ENCODE measurements around the gene ITGAV. TPM values are rescaled to one million over a fixed set of nuclear protein-coding genes. Genes with fewer than 3 reads are reported as not detected.

The ITGAV gene
- total and polyA plus RNA-seq, 2 of the 4 experiments (the other 2 are of a cell fraction) = 45.8 to 181 TPM

DNA sequence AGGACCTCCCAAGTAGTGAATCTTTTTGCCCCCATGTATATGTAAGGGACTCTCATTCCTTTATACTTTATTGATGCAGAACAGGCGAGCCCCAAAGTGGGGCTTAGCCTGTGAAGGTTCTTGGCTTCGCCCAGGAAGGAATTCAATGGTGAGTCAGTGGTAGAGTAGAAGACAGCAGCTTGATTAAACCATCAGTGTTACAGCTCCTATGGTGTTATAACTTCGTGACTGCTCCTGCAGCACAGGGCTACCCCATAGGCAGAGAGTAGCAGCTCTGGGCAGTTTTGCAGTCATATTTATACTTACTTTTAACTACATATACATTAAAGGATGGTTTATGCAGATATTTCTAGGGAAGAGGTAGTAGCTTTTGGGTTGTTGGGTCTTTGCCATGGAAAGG, 115.0 kb downstream of the ITGAV start:
- no peaks in the 10 kb centered on the region for H4K20me1 ChIP-seq (ENCODE audit: insufficient read depth, low read length)
- no CpG with 5 or more reads among the region's 3 CpGs for WGBS, 2 experiments (ENCODE audit: extremely low coverage in 2 of 2, insufficient read length in 1 of 2)
- no peak overlapping the region for H4K91ac ChIP-seq (ENCODE audit: insufficient read depth, low read depth, low read length)
- no peak overlapping the region for H3K56ac ChIP-seq (ENCODE audit: extremely low read depth, insufficient read depth, low read length)
- no TSS peak for BruUV-seq (replicated peaks)
- no peaks in the 10 kb centered on the region; the same call in 1 of the 2 replicates for H3K9me1 ChIP-seq (ENCODE audit: insufficient read depth, low read length)
- H2BK15ac ChIP-seq (ENCODE audit: low read depth, low read length) = no peak overlapping the region
- no peak overlapping the region for H3K4me2 ChIP-seq (ENCODE audit: low read depth, low read length)
- no peak overlapping the region for H3K4me3 ChIP-seq (ENCODE audit: insufficient read depth, low read depth, low read length)
- no peak overlapping the region for H3K18ac ChIP-seq (ENCODE audit: low read depth, low read length)
- H3K23ac ChIP-seq (ENCODE audit: low read depth, low read length) = no peak overlapping the region
- DNase-seq (no peak), ATAC-seq (ENCODE audit: low read depth) (no peak)
- no peak overlapping the region for H2BK120ac ChIP-seq (ENCODE audit: low read depth, low read length)
- no peak overlapping the region for H3K14ac ChIP-seq (replicated peaks; ENCODE audit: low read depth, low read length)
- H3K27ac ChIP-seq (ENCODE audit: insufficient read depth, low read length) = no peak overlapping the region
- H3K79me1 ChIP-seq (ENCODE audit: low read depth in 1 of 2, low read length in 2 of 2) = no peaks in the 10 kb centered on the region; a peak in 1 of 4 replicates
- no peaks in the 10 kb centered on the region for H3K27me3 ChIP-seq (ENCODE audit: control insufficient read depth, insufficient read depth, low read length)
- no peak overlapping the region for H2BK20ac ChIP-seq (ENCODE audit: low read depth, low read length)
- ChIA-PET POLR2A (ENCODE audit: unreplicated experiment) (no interaction called here), CTCF (no interaction called here)
- H2AFZ ChIP-seq (replicated peaks; ENCODE audit: low read length, poor library complexity) = no peak overlapping the region
- in situ Hi-C loops (cut with MboI; ENCODE audit: low sequenced_read_pairs) (no loop called here), intact Hi-C loops (cut with micrococcal nuclease) (no loop called here), dilution Hi-C loops (cut with HindIII; ENCODE audit: low sequenced_read_pairs, unreplicated experiment) (no loop called here)
- no peak overlapping the region for H2AK9ac ChIP-seq (replicated peaks; ENCODE audit: low read depth, low read length, poor library complexity)
- no peak overlapping the region for H2BK5ac ChIP-seq (ENCODE audit: low read depth, low read length, poor library complexity, severe bottlenecking)
- H4K8ac ChIP-seq (ENCODE audit: low read depth in 2 of 2, low read length in 2 of 2) = no peak overlapping the region
- H3K9ac ChIP-seq (ENCODE audit: low read depth, low read length) = no peak overlapping the region
- no peaks in the 10 kb centered on the region for H3K9me3 ChIP-seq (ENCODE audit: control insufficient read depth, insufficient read depth, low read length)
- no peak overlapping the region for H2AK5ac ChIP-seq (ENCODE audit: low read depth, low read length)
- H3K36me3 ChIP-seq (ENCODE audit: control insufficient read depth, insufficient read depth, low read length) = peaks cover 1% of the 10 kb centered on the region; the same call in 1 of the 2 replicates
- no peak overlapping the region for H3K4ac ChIP-seq (ENCODE audit: low read depth, low read length)
- no peak overlapping the region for H4K5ac ChIP-seq (ENCODE audit: low read depth, low read length)
- TF ChIP-seq RAD21 (IDR thresholded peaks at IDR 0.05; ENCODE audit: low read length) (no peak), MAFK (IDR thresholded peaks at IDR 0.05; ENCODE audit: low read depth, low read length) (no peak), MXI1 (IDR thresholded peaks at IDR 0.05; ENCODE audit: borderline replicate concordance, low read depth, low read length) (no peak), ELK1 (IDR thresholded peaks at IDR 0.05; ENCODE audit: borderline replicate concordance, low read depth, low read length) (no peak), CTCF (conservative IDR thresholded peaks at IDR 0.05; ENCODE audit: low read depth, low read length) (no peak), RFX5 (IDR thresholded peaks at IDR 0.05; ENCODE audit: low read depth, low read length) (no peak), USF2 (IDR thresholded peaks at IDR 0.05; ENCODE audit: low read depth, low read length) (no peak), RCOR1 (IDR thresholded peaks at IDR 0.05; ENCODE audit: insufficient replicate concordance, low read length) (no peak), POLR2A (IDR thresholded peaks at IDR 0.05; ENCODE audit: low read depth, low read length) (no peak), NFE2L2 (IDR thresholded peaks at IDR 0.05; ENCODE audit: low read depth, low read length) (no peak), BHLHE40 (IDR thresholded peaks at IDR 0.05; ENCODE audit: low read depth, low read length) (no peak), MAZ (IDR thresholded peaks at IDR 0.05; ENCODE audit: borderline replicate concordance, low read depth, low read length) (no peak), CEBPB (IDR thresholded peaks at IDR 0.05; ENCODE audit: low read depth, low read length) (no peak), CHD1 (IDR thresholded peaks at IDR 0.05; ENCODE audit: low read depth, low read length) (no peak), FOS (IDR thresholded peaks at IDR 0.05; ENCODE audit: low read depth, low read length) (no peak), SMC3 (IDR thresholded peaks at IDR 0.05; ENCODE audit: low read depth, low read length) (no peak)
- no peaks in the 10 kb centered on the region for H3K4me1 ChIP-seq (ENCODE audit: control insufficient read depth, insufficient read depth, low read length)
